ENCODE results near the gene PRDM8.
"Not testable (repeated sequence)": the region's sequence is repeated elsewhere in the genome, so short reads cannot be mapped to it uniquely, and the experiment has no call there.

Gene PRDM8

DNA sequence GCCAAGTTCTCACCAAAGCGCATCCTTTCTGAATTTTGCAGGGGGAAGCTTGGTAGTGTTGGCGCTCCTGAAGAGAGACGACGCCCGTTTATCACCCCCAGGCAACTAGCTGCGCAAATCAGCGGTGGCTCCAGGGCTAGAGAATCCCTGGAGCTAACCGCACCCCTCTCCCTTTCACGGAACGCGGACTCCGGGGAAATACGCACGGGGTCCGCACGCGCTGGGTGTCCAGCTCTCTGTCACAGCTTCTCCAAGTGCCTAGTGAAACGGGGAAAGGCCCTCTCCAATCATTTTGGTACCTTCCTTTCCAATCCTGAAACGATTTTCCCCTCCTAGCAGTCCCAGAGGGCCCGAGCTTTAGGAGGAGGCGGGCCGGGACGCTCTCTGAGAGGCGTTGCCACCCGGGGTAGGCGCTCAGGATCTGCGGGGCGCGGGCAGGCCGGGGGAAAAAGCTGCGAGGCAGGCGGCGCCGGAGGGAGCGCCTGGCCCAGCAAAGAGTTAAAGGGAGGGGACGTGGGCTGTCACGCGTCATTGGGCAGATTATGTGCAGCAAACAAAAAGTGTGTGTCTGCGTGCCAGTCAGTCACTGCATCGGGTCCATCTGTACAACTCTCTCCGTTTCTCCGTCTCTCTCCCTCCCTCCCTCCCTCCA lies at the start of gene PRDM8:
Gene PRDM8, plus strand, starts transcription at position 582 of the 652 bp plus-strand sequence. CDS start 2,578 bp downstream, outside the sequence.
- DNase-seq = peak; percentile 62

DNA sequence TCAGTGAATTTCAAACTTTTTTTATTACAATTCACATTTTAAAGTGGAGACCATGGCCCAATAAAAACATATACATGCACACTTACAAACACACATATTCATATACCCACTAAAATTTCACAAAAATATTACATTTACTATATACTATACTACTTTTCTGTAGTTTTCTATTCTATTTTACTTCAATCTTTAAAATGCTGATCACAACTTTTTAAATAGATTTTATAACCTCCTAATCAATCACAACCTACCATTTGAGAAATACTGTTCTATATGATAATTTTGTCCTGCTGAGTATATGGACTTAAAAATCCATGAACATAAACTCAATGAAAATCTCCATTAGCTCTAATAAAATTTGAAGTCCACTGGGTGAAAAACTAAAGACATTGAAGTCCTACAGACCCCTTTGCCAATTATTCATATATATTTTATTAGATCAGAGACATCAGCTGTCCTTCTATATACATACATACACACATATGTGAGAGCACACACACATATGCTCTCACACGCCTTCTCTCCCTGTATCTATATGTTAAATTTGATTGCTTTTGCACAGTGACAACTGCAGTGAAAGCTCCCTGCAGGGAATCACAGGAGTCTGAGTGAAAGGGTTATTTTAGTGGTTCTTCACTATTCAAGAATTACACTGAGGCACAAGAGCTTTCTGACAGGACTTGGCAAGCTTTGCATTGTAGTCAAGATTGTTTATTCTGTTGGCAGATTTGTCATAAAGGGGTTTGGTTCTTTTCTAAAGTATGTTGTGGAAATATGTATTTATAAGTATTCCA lies 46.7 kb upstream of the PRDM8 start:
- DNase-seq = no peak

DNA sequence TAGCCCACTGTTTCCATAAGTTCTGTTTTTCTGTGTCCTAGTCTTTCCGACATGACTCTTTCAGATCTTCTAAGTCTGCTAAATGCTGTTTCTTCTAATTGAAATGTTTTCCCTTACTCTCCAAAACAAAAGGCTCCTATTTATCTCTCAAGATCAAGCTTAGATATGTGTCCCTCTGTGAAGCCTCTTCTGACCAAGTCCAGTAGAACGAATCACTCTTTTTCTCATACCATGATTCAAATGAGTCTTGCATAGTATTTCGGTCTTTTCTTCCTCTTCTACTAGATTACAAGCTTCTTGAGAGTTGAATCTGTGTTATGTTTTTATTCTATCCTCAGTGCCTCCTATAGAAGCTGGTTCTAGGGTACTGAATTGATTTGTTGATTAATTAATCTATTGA lies 45.3 kb upstream of the PRDM8 start:
- DNase-seq = no peak

DNA sequence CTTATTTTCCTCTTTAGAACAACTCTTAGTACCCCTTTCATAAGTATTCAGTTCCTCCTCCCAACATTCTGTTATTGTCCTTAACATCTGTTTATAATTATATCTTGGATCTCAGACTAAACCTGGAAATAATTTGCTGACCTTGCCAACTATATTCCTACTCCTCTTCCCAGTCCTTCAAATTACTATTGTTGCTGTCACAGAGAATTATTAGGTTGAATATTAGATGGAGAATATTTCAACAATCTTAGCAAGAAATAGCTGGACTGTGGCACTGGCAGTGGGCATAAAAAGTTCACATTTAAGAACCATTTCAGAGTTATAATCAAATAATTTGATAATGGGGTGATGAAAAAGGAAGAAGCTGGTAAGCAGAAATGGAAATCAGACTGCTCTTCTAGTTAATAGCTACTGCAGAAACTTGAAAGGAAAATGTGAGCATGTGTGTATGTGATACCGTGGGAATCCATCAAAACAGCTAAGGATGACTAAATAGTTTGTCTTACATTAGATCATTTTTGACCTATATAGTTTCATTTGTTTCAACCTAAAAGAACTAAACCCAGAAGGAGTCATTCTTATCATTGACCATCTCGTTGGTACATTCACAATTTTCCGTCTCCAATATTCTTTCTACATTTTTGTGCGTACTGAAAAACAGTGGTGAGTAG lies 43.3 kb upstream of the PRDM8 start:
- DNase-seq = peak; percentile 40

DNA sequence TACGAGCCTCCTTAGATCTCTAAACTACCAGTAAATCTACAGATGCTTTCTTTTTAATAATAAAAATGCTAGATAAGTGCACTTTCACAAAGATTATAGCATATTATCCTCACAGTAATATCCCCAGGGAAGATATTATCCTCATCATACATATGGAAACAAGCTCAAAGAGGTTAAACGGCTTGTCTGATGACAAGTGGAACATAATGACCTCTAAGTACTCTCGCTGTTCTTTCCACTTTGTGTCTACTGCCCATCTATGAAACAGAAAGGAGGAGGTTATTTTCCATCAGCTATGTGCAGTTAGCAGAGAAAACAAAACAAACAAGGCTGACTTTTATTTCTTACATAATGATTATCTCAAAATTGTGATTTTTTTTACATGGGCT lies 42.8 kb upstream of the PRDM8 start:
- DNase-seq = no peak

DNA sequence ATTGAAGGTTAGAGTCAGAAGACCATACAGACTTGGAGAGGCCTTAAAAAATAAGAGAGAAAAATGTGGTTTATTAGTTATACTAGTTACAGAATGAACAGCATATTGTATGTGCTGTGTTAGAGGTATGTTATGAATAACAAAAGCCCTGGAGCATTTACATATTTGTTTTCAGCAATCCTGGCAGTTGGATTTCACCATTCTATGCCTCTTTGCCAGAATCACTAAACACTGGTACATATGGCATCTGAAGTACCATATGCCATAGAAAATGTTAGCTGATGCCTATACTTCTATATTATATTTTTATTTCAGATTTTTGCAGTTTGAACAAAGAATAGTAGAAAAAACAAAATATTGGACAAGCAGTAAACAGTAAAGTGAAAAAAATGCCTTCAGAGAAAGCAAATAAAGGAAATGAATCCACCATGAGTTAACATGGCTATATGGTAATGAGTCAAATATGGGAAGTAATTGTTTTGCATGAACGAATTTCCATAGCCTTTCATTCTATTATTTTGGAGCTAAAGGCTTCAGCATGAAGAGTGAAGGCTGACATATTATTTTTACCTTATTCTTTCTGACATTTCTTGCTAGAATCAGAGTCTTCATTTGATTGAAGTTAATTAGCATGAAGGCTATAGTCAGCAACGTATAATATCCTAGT lies 41.9 kb upstream of the PRDM8 start:
- no peak for DNase-seq

DNA sequence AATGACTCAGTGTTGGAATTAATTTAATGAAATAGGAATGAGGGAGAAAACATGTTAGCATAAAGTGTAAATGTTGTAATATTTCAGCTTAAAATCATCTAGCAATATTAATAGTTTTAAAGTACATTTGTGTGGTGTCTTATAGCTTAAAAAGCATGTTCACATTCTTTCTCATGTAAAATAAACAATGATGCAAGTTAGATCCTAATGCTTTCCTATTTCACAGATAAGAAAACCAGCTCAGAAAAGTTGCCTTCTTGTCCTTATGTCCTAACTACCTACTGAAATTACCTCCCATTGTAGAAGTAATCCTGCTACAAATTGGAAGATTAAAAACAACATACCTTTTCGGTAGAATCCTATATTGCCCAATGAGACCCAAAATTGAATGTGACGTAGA lies 40.9 kb upstream of the PRDM8 start:
- no peak for DNase-seq

DNA sequence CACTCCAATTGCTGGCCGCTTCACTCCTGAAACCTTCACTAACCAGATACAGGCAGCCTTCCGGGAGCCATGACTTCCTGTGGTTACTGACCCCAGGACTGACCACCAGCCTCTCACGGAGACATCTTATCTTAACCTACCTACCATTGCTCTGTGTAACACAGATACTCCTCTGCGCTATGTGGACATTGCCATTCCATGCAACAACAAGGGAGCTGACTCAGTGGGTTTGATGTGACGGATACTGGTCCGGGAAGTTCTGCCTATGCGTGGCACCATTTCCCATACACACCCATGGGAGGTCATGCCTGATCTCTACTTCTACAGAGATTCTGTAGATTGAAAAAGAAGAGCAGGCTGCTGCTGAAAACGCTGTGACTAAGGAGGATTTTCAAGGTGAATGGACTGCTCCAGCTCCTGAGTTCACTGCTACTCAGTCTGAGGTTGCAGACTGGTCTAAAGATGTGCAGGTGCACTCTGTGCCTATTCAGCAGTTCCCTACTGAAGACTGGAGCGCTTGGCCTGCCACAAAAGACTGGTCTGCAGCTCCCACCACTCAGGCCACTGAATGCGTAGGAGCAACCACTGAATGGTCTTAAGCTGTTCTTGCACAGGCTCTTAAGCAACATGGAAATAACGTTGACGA lies 35.8 kb upstream of the PRDM8 start:
- DNase-seq = no peak

DNA sequence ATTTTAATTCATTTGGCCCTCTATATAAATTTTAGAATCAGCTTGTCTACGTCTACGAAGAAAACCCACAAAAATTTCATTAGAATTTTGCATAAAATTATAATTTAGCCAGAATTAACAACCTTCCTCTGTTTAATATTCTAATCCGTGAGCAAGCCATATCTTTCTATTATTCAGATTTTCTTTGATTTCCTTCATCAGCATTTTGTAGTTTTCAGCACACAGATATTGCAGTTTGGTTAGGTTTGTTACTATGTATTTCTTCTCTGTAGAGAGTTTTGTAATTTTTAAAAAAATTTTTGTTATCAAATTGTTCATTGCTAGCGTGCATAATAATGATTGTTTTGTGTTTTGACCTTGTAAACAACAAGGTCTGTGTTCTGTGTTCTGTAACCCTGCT lies 34.9 kb upstream of the PRDM8 start:
- DNase-seq = no peak

DNA sequence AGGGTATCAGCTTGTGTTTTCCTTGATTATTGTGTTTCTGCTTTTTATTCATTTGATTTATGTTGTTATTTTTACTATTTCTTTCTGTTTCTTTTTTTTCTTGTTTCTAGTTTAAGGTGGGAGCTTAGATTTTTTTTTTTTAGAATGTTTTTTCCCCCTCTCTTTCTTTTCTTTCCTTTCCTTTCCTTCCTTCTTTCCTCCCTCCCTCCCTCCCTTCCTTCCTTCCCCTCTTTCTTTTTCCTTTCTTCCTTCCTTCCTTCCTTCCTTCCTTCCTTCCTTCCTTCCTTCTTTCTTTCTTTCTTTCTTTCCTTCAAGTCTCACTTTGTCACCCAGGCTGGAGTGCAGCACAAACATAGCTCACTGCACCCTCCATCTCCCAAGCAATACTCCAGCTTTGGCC lies 31.4 kb upstream of the PRDM8 start:
- no peak for DNase-seq

DNA sequence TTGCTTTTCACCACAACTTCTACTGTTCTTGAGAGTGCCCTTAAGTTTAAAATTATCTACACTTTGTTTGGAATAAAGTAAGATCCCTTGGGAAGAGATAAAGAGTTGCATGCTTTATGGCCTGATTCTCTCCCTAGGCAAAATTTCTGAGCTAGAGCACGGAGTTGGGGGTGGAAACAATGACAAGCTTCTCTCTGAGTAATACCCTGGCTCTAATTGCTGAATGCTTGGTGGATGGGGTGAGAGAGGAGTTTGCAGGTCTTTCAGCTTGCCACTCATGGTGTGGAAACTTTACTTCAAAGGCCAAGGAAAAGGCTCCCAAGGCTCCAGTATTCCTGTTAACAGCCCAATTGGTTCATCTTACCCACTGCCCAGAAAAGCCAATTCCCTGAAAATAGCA lies 26.1 kb upstream of the PRDM8 start:
- DNase-seq = peak; percentile 77

DNA sequence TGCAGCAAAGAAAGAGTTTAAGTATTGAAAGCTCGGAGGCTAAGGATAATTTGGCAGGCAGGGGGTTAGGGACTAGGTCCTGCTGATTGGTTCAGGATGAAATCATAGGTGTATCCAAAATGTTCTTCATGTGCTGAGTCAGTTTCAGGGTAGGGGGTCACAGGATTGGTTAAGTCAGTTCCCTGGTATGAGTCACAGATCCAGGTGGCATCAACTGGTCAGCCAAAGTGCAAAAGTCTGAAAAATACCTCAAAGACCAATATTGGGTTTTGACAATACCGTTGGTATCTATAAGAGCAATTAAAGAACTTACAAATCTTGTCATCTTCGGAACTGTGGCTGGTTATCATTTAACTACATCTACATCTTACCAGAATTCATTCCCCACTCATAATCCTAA lies 25.6 kb upstream of the PRDM8 start:
- DNase-seq = no peak

DNA sequence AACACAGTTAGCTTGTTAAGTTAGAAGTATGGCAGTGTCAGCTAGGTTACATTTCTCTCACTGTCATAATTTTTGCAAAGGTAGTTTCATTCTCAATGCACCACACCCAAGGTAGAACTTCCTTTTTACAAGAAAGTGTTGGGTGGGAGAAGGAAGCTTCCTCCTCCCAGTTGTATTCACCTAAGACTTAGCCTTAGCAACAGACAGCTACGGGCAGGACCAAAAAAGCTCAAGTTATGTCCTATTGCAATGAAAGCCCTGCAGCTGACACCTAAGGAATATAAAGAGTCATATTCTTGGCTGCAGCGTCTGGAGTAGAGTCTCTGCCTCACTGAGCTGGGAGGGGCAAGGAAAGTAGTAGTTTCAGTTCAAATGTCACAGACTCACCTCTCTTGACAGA lies 25.1 kb upstream of the PRDM8 start:
- DNase-seq = no peak

DNA sequence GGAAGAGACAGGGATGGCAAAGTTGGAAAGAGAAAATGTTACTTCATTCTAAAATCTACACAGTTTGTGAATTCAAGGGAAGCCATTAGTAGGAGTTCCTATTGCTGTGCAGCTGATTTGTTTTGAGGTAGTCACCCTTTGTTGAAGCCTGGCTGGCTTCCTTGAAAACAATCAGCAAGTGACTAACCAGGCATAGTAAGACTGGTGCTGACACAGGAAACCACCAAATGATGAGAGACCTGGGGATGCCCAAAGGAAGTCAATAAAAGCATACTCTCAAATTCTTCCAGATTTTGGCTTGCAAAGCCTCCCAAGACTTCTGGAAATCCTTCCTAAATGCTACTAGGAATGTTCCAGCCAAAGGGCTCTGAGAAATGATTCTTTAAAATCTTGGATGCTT lies 23.9 kb upstream of the PRDM8 start:
- DNase-seq = peak; percentile 82

DNA sequence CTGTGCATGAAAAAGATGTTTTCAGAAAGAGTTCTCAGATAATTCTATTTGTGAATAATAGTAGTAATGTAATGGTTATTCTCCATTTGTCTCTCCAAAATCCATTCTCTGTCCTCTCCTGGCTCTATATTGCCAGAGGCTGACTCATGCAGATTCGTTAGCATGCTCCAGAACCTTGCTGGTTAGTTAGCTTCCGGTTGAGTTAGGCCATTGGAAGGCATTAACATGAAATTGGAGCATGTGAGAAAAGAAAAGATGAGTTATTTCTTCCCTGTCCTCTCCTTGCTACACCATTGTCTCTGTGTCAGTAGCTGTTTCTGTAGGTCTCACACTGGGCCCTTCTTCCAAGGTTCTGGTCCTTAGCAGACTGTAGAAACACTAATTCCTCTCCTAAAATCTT lies 23.5 kb upstream of the PRDM8 start:
- DNase-seq = peak; percentile 74

DNA sequence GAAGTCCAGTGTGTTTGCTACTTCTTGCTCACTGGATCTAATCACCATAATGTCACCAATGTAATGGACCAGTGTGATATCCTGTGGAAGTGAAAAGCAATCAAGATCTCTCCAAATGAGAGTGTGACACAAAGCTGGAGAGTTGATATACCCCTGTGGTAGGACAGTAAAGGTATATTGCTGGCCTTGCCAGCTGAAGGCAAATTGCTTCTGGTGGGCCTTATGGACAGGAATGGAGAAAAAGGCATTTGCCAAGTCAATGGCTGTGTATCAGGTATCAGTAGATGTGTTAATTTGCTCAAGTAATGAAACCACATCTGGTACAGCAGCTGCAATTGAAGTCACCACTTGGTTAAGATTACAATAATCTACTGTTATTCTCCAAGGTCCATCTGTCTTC lies 19.5 kb upstream of the PRDM8 start:
- not testable (repeated sequence) for DNase-seq

DNA sequence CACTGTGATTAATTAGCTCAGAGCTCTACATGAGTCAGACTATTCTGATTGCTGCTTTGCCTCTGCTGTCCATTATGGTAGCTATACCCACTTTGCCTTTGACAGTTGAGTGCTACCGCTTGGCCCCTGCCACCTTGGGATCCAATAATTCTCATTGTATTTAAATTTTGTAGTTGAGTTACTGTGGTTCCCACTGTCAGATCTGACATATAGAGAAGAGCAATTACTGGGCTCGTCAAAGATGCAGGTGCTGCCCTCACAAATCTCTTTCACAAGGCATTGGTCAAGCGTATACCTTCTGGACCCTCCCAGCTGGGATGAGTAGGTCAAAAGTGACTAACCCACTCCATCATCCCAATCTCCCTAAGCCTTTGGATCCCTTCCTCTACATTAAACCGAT lies 18.3 kb upstream of the PRDM8 start:
- DNase-seq = no peak

DNA sequence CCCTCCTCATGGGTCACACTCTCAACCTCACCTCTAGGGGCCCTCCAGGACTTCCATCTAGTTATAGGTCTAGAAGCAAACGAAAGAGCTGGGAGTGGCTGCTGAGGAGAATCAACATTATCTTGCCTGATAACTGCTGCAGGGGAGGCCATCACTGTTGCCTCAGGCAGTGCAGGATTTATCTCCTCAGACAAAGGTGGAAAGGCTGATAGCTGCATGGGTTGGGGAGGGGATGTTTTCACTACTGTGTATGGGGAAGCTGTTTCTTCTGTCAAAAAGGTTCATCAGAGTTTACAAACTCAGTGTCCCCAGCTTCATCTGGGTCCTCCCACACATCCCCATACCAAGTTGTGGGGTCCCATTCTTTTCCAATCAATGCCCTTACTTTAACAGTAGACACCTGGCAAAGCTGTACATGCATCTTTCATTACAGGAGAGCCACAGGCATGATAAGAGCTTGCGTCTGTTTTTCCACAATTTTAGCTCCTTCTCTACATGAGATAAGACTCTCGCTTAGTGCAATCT lies 17.6 kb upstream of the PRDM8 start:
- DNase-seq = no peak

DNA sequence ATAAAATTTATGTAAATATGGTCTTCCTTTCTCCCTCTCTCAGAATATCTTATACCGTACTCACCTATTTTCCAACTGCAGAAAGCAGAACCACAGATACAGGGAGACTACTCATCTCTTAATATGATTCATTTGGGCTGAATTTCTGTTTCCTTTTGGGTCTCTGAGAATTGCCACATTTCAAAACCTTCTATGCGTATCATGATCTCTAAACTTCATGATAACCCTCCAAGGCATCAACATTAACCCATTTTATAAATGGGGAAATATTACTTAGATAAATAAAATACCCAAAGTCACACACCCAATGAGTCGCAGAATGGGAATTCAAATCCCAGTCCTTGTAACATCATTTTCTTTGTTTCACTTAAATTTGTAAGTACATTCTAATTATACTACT lies 16.6 kb upstream of the PRDM8 start:
- no peak for DNase-seq

DNA sequence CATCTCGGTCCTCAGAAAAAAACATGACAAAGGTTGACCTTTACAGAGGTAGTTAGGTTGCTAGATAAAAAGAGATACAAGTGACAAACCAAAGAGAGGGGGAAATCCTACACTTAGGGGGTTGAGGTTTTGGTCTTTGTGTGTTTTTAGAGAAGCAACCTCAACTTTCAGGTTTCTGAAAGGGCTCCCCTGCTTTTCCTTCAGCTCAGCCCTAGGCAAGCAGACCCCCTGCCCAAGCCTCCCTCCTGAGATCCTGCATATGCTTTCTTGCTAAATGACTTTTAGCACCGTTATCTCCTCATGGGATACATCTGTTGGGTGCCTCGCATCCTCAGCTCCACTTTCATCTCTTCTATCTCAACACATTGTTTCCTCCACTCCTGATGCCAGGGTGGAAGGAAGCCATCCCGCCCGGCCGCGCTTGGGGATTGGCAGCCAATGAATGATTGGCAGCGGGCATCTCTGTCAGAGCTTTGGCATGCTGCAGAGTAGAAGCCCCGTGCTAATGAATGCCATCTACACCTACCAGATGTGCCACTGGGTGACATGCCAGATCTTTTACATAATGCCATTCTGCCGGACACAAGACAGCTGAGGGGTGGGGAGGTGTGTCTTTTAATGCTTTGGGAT lies 15.0 kb upstream of the PRDM8 start:
- DNase-seq = no peak

DNA sequence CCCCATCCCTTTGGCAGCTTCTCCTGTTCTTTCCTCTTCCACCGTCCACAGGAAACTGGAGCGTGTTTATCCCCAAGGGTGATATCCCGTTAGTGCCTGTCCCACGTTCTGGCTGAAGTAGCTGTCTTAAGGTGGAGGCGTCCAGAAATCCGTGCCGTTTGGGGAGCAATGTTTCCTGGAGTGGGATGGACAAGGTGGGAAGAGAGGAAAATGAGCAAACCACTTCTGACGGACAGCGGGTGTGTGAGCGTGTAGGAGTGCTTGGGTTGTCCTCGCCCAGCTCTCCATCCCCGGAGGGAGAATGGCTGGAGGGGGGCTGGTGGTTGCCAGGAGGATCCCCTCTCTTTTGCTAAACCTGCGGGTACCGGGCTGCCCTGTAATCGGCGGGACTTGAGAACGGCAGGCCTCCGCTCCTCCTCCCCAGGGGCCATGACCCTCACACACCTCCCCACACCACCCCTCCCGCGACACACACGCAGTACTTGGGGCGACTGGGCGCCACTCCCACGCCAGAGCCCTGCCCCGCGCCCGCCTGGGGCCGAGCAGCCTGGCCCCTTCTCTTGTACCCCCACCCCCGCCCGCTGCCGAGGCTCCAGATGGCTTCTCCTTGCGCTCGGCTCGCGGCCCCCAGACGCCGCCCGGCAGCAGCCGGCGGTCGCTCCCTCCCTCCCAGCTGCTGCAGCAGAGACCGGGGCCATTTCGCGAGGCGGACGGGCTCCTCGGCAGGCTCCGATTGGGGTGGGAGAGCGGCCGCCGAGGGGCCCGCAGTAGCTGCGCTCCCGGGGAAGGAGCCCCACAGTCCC lies 13.9 kb upstream of the PRDM8 start:
- DNase-seq = no peak

Measured in fibroblast of skin of right quadriceps (primary cell).